ENCODE data around the gene TUBA1A.

Gene TUBA1A

GRCh38 chr12:49188916-49189367 lies at the start of gene TUBA1A:
Gene TUBA1A (minus strand): TSS chr12:49189080. CDS start chr12:49188979, 101 bp downstream.
- no peak for TF ChIP-seq GATA3 (IDR thresholded peaks at IDR 0.05; ENCODE audit: low read depth, low read length)
- TF ChIP-seq GATA2 (IDR thresholded peaks at IDR 0.05; ENCODE audit: low read depth, low read length) = no peak

GRCh38 chr12:49236423-49236822 lies 47.5 kb upstream of the TUBA1A start:
- TF ChIP-seq GATA3 (IDR thresholded peaks at IDR 0.05; ENCODE audit: low read depth, low read length) (no peak), GATA2 (IDR thresholded peaks at IDR 0.05; ENCODE audit: low read depth, low read length) (no peak)

GRCh38 chr12:49233842-49234526 lies 45.1 kb upstream of the TUBA1A start:
- TF ChIP-seq GATA3 (IDR thresholded peaks at IDR 0.05; ENCODE audit: low read depth, low read length) = no peak
- no peak for TF ChIP-seq GATA2 (IDR thresholded peaks at IDR 0.05; ENCODE audit: low read depth, low read length)

- TF ChIP-seq GATA2 (IDR thresholded peaks at IDR 0.05; ENCODE audit: low read depth, low read length) = peak; percentile 67
- TF ChIP-seq GATA3 (IDR thresholded peaks at IDR 0.05; ENCODE audit: low read depth, low read length) = peak; percentile 25; the same call in 1 of the 2 replicates
Observed at GRCh38 chr12:49232940-49233841, 44.3 kb upstream of the TUBA1A start.

- TF ChIP-seq GATA3 (IDR thresholded peaks at IDR 0.05; ENCODE audit: low read depth, low read length) (no peak), GATA2 (IDR thresholded peaks at IDR 0.05; ENCODE audit: low read depth, low read length) (no peak)
Observed at GRCh38 chr12:49231878-49232655, 43.2 kb upstream of the TUBA1A start.

- TF ChIP-seq GATA3 (IDR thresholded peaks at IDR 0.05; ENCODE audit: low read depth, low read length) (no peak), GATA2 (IDR thresholded peaks at IDR 0.05; ENCODE audit: low read depth, low read length) (no peak)
Observed at GRCh38 chr12:49230805-49231194, 41.9 kb upstream of the TUBA1A start.

- TF ChIP-seq GATA3 (IDR thresholded peaks at IDR 0.05; ENCODE audit: low read depth, low read length) (no peak), GATA2 (IDR thresholded peaks at IDR 0.05; ENCODE audit: low read depth, low read length) (no peak)
Observed at GRCh38 chr12:49230176-49230804, 41.4 kb upstream of the TUBA1A start.

GRCh38 chr12:49228653-49229052 lies 39.8 kb upstream of the TUBA1A start:
- no peak for TF ChIP-seq GATA3 (IDR thresholded peaks at IDR 0.05; ENCODE audit: low read depth, low read length)
- TF ChIP-seq GATA2 (IDR thresholded peaks at IDR 0.05; ENCODE audit: low read depth, low read length) = no peak

GRCh38 chr12:49227713-49228112 lies 38.8 kb upstream of the TUBA1A start:
- TF ChIP-seq GATA3 (IDR thresholded peaks at IDR 0.05; ENCODE audit: low read depth, low read length) = no peak
- TF ChIP-seq GATA2 (IDR thresholded peaks at IDR 0.05; ENCODE audit: low read depth, low read length) = no peak

GRCh38 chr12:49225576-49226166 lies 36.8 kb upstream of the TUBA1A start:
- no peak for TF ChIP-seq GATA2 (IDR thresholded peaks at IDR 0.05; ENCODE audit: low read depth, low read length)
- no peak for TF ChIP-seq GATA3 (IDR thresholded peaks at IDR 0.05; ENCODE audit: low read depth, low read length)

GRCh38 chr12:49223590-49224369 lies 34.9 kb upstream of the TUBA1A start:
- TF ChIP-seq GATA2 (IDR thresholded peaks at IDR 0.05; ENCODE audit: low read depth, low read length) = peak; percentile 86
- TF ChIP-seq GATA3 (IDR thresholded peaks at IDR 0.05; ENCODE audit: low read depth, low read length) = peak; percentile 66

GRCh38 chr12:49223122-49223521 lies 34.2 kb upstream of the TUBA1A start:
- TF ChIP-seq GATA2 (IDR thresholded peaks at IDR 0.05; ENCODE audit: low read depth, low read length) (no peak), GATA3 (IDR thresholded peaks at IDR 0.05; ENCODE audit: low read depth, low read length) (no peak)

All from SH-SY5Y (cell line).